ENCODE data around the gene IL16. TPM values are rescaled to one million over a fixed set of nuclear protein-coding genes. Genes with fewer than 3 reads are reported as not detected.

Gene IL16
- total RNA-seq, 2 experiments from 2014 or later: 76.0 to 81.3 TPM

- ChIA-PET POLR2A (interaction anchor here (0.8 to 1.1 kb wide), 4 partner anchors 8 to 57 kb away, joined by 3 to 5 read pairs (median 4); no protein-coding TSS in a partner anchor), CTCF (ENCODE audit: unreplicated experiment) (interaction anchor here (0.9 to 2.4 kb wide), 3 partner anchors 10 to 71 kb away, joined by 3 to 9 read pairs (median 7); no protein-coding TSS in a partner anchor)
- Histone ChIP-seq H3K9me3 (ENCODE audit: low read length) (no peaks in the 10 kb centered on the region), H3K79me2 (ENCODE audit: insufficient read depth, low read depth, low read length) (no peaks in the 10 kb centered on the region), H3K4me1 (ENCODE audit: insufficient read depth, low read length, poor library complexity, severe bottlenecking) (peaks cover 17% of the 10 kb centered on the region), H2AFZ (ENCODE audit: low read length) (no peak overlapping the region), H3K36me3 (ENCODE audit: insufficient read depth, low read length) (no peaks in the 10 kb centered on the region), H4K20me1 (ENCODE audit: insufficient read depth, low read length) (no peaks in the 10 kb centered on the region), H3K27ac (ENCODE audit: low read depth, low read length, poor library complexity, severe bottlenecking) (no peak overlapping the region), H3K4me3 (ENCODE audit: low read depth, low read length, poor library complexity, severe bottlenecking) (no peak overlapping the region), H3K4me2 (ENCODE audit: low read length) (no peak overlapping the region), H3K9me2 (ENCODE audit: insufficient read depth, low read length) (no peaks in the 10 kb centered on the region)
- intact Hi-C loops (cut with micrococcal nuclease; ENCODE audit: unreplicated experiment): loop anchor here (5.0 to 10.0 kb wide), 2 partner anchors 60 to 182 kb away; no protein-coding TSS in a partner anchor
- DNase-seq (ENCODE audit: low spot score): no peak
- TF ChIP-seq, protein P1, sequence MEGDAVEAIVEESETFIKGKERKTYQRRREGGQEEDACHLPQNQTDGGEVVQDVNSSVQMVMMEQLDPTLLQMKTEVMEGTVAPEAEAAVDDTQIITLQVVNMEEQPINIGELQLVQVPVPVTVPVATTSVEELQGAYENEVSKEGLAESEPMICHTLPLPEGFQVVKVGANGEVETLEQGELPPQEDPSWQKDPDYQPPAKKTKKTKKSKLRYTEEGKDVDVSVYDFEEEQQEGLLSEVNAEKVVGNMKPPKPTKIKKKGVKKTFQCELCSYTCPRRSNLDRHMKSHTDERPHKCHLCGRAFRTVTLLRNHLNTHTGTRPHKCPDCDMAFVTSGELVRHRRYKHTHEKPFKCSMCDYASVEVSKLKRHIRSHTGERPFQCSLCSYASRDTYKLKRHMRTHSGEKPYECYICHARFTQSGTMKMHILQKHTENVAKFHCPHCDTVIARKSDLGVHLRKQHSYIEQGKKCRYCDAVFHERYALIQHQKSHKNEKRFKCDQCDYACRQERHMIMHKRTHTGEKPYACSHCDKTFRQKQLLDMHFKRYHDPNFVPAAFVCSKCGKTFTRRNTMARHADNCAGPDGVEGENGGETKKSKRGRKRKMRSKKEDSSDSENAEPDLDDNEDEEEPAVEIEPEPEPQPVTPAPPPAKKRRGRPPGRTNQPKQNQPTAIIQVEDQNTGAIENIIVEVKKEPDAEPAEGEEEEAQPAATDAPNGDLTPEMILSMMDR (conservative IDR thresholded peaks at IDR 0.05; ENCODE audit: low read length): no peak
- TF ChIP-seq EZH2phosphoT487 (IDR thresholded peaks at IDR 0.05; ENCODE audit: borderline replicate concordance, low read depth, low read length): no peak
- BruUV-seq (replicated peaks): no TSS peak
Observed at GRCh38 chr15:81337241-81337640, 140.6 kb downstream of the IL16 start.

- no peaks in the 10 kb centered on the region for H3K9me3 ChIP-seq (ENCODE audit: low read length)
- H3K4me1 ChIP-seq (ENCODE audit: insufficient read depth, low read length, poor library complexity, severe bottlenecking): peaks cover 17% of the 10 kb centered on the region
- H3K36me3 ChIP-seq (ENCODE audit: insufficient read depth, low read length): no peaks in the 10 kb centered on the region
- no peaks in the 10 kb centered on the region for H4K20me1 ChIP-seq (ENCODE audit: insufficient read depth, low read length)
- H3K4me2 ChIP-seq (ENCODE audit: low read length): no peak overlapping the region
- no peak overlapping the region for H3K4me3 ChIP-seq (ENCODE audit: low read depth, low read length, poor library complexity, severe bottlenecking)
- no peaks in the 10 kb centered on the region for H3K79me2 ChIP-seq (ENCODE audit: insufficient read depth, low read depth, low read length)
- no TSS peak for BruUV-seq (replicated peaks)
- TF ChIP-seq, protein P1 (conservative IDR thresholded peaks at IDR 0.05; ENCODE audit: low read length): no peak
- no peak for TF ChIP-seq EZH2phosphoT487 (IDR thresholded peaks at IDR 0.05; ENCODE audit: borderline replicate concordance, low read depth, low read length)
- no peaks in the 10 kb centered on the region for H3K9me2 ChIP-seq (ENCODE audit: insufficient read depth, low read length)
- ChIA-PET CTCF (ENCODE audit: unreplicated experiment) (interaction anchor here (1.6 to 2.4 kb wide), 2 partner anchors 62 to 72 kb away, joined by 7 to 9 read pairs; no protein-coding TSS in a partner anchor), POLR2A (no interaction called here)
- intact Hi-C loops (cut with micrococcal nuclease; ENCODE audit: unreplicated experiment): loop anchor here (5.0 to 10.0 kb wide), 2 partner anchors 60 to 183 kb away; no protein-coding TSS in a partner anchor
- no peak for DNase-seq (ENCODE audit: low spot score)
- no peak overlapping the region for H2AFZ ChIP-seq (ENCODE audit: low read length)
- H3K27ac ChIP-seq (ENCODE audit: low read depth, low read length, poor library complexity, severe bottlenecking): no peak overlapping the region
Observed at GRCh38 chr15:81337713-81338157, 141.1 kb downstream of the IL16 start.

Data from OCI-LY7 (cell line).